Fibroblast of pulmonary artery (primary cell): ENCODE results near the gene PAX4.

Experiments
- DNase-seq: peaks from one replicate; pipeline ENCODE4 v3.0.0-alpha.2; 2010; ENCODE audit warnings: low read depth
- H3K4me3 ChIP-seq: replicated peaks from 2 replicates; pipeline ENCODE4 v1.5.1; 2011; ENCODE audit warnings: low read depth, mild to moderate bottlenecking, control low read depth, low read length, moderate library complexity
- CTCF ChIP-seq: IDR thresholded peaks from 2 replicates; pipeline ENCODE4 v1.5.1; 2011; ENCODE audit warnings: mild to moderate bottlenecking, control low read depth, low read length, inconsistent platforms; ENCODE audit errors: missing control alignments

PAX4 gene

DNA sequence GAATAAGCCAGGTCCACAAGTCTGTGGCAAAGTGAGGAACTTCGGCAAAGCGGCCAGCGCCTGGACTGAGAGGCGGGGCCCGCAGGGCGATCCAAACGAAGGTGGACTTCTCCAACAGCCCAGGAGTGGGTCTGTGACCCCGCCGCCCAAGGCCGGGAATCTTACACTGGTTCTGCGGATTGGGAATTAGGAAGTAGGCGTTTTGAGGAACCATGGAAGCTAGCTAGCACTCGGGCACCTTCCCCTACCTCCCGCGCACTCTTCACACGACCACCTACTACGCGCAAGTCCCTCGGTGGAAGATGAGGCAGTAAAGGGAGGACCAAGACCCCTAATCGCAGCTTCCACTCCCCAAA lies 30.3 kb downstream of the PAX4 start:
- DNase-seq: no peak
- no peak for TF ChIP-seq CTCF
- H3K4me3 ChIP-seq: peak overlapping the region; percentile 90

GRCh38 chr7:127586346-127586745 lies 31.6 kb downstream of the PAX4 start:
- no peak overlapping the region for H3K4me3 ChIP-seq
- no peak for TF ChIP-seq CTCF
- no peak for DNase-seq

DNA sequence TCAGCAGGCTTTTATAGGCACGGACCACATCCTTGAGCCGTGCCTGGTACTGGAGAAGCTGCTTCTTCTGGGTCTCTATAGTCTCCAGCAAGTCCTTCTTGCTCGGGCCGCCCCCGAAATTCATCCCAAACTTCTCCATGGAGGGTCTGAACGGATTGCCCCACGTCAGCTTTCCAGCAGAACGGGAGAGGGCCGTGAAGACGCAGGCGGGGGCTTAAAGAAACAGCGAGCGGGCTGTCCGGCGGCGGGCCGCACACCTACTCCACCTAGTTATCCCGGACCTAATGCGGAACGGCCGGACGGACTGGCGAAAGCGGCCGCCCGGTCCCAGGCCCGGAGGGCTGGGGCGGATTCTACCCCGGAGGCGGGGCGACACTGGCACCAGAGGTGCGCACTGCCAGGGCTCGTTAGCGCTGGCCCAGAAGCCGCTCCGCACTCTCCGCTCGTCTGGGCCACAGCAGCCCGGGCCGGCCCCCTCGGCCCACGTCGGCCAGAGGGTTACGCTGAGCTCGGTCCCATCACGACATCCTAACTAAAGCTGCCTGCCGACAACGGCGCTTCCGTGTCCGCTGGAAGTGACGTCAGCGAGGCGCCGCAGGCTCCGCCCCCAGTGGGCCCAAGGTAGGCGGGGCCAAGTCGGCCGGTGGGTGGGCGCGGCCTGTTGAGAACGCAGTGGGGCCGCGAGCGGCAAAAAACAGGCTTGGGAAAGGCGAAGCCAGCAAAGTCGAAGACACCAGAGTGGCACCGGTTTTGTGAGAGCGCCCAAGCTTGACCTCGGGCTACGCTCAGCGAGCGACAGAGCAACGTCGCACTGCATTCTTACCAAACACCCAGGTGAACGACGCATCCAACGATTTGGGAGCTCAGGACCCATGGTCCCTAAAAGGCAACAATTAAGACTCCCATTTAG lies 32.6 kb downstream of the PAX4 start, which contains the start of gene GCC1:
Gene GCC1, minus strand, starts transcription at position 553 of the 910 bp plus-strand sequence. Its CDS starts 414 bp downstream, at position 139.
- TF ChIP-seq CTCF: no peak
- peak within 1 kb of the TSS; percentile 88 for H3K4me3 ChIP-seq

GRCh38 chr7:127584648-127585043 lies 33.3 kb downstream of the PAX4 start:
- no peak for DNase-seq
- TF ChIP-seq CTCF: no peak
- peak overlapping the region; percentile 88 for H3K4me3 ChIP-seq

More for the DNA sequence above, 32.6 kb downstream of the PAX4 start, which contains the start of gene GCC1:
- peak; percentile 91 for DNase-seq

DNA sequence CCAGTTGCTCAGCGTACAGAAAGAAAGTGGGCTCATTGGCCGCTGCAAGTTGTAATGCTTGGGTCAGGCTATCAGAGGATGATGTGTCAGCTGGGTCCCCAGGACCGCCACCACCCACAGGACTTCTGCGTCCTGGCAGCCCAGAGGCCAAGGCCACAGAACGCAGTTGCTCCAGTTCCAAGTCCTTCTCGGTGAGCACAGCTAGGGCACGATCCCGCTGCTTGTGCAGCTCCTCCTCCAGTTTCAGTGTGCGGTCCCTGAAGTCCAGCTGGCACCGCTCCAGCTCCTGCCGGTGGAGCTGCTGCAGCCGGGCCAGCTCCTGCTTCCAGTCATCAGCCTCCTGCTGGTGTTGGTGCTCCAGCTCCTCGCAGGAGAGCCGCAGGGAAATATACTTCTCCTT lies 35.6 kb downstream of the PAX4 start:
- H3K4me3 ChIP-seq: no peak overlapping the region
- TF ChIP-seq CTCF: no peak
- peak; percentile 59 for DNase-seq

DNA sequence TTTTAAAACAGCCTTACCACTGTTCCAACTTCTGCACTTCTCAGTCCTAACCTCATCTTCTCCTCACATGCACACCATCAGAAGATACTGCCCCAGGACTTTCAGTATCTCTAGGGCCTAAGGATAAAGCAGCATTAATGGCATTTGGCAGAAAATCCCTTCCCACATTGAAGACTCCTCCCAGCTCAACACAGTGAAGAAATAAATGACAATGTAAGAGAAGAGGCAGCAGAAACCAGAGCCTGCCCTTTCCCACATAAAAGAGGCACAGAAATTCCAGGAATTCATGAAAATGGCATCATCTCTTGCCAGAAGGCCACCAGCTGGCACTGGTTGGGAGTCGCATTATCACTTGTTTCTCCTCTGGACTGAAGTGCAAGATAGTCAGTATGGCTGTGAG lies 36.2 kb downstream of the PAX4 start:
- no peak for DNase-seq
- TF ChIP-seq CTCF: no peak
- no peak overlapping the region for H3K4me3 ChIP-seq
